GM19438 (cell line): ENCODE measurements around the gene TAGAP.

Experiments
- ATAC-seq: cut with Tn5 transposase; IDR thresholded peaks from one replicate; pipeline ENCODE4 v1.9.1; 2021; ENCODE audit warnings: low read depth; ENCODE audit not compliant: unreplicated experiment

Gene TAGAP

DNA sequence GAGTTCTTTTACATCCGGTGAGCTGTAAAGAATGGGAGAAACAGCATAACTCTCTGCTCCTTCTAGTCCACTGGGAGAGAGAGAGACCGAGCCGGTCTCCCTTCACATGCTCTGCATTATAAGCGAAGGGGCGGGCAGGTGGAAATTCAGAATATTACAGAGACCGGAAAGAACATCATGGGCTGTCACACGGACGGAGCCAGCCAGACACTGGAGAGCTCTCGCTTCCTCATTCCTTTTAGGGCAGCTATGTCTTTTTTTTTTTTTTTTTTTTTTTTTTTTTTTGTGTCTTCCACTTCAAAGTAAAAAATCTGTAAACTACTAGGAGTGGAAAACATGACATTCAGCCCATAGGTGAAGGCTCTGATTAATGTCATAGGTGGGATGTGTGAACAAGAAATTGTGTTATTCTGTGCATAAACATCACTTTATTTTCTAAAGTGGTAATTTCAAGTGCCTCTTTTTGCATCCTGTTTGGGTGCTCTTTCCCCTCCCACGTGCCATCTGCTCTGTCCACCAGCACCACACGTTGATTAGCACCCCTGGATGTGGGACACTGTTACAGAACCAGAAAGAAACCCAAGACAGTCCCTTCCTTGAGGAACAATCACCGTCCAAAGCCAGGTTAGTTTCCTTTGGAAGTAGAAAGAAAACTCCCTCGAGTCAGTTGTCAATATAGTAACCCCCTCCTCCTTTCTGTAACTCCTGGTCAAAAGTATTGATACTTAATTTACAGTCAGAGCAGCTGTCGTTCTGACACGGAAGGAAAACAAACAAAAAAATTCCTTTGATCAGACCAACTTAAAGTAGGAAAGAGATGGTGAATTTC lies at the start of gene TAGAP:
Gene TAGAP (minus strand): TSS at position 93 of the 829 bp plus-strand sequence. CDS start 845 bp downstream, outside the sequence.
- peak; percentile 85 for ATAC-seq

DNA sequence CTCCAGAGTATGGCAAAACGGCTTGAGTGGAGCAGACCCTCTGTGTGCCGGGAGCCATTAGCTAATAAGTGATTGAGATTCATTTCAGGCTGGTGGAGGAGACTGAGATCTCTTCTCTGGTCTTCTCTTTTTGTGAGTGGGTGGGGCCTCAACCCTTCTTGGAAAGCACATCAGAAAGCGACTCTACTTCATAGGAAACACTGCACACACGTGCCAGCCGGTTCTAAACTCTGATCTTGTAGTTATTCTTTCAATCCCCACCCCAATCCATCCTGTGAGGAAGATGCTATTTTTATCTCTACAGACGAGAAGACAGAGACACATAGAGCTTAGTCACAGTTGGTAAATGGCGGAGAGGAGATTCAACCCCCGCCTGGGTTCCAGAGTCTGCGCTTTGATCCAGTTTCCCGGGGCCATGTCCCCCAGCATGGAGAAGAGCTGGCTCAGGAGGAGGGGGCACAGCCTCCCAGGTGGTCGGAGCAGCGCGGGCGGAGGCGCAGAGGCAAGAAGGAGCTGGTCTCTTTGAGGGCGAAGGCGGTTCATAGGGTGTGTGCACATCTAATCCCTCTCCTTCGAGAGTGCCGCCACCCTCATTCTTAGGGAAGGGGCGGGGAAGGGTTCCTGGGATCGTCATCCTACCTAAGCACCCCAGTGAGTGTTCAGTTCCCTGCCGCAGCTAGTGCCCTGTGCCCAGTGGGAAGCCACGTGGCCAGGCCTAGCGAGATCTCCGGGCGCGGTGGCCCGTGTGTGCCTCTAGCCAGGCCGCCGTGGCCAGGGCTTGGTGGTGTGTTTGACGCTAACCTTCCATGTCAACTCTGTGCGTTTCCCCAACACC lies 49.0 kb upstream of the TAGAP start:
- ATAC-seq: no peak

GRCh38 chr6:159092631-159093030 lies 47.8 kb upstream of the TAGAP start:
- no peak for ATAC-seq

DNA sequence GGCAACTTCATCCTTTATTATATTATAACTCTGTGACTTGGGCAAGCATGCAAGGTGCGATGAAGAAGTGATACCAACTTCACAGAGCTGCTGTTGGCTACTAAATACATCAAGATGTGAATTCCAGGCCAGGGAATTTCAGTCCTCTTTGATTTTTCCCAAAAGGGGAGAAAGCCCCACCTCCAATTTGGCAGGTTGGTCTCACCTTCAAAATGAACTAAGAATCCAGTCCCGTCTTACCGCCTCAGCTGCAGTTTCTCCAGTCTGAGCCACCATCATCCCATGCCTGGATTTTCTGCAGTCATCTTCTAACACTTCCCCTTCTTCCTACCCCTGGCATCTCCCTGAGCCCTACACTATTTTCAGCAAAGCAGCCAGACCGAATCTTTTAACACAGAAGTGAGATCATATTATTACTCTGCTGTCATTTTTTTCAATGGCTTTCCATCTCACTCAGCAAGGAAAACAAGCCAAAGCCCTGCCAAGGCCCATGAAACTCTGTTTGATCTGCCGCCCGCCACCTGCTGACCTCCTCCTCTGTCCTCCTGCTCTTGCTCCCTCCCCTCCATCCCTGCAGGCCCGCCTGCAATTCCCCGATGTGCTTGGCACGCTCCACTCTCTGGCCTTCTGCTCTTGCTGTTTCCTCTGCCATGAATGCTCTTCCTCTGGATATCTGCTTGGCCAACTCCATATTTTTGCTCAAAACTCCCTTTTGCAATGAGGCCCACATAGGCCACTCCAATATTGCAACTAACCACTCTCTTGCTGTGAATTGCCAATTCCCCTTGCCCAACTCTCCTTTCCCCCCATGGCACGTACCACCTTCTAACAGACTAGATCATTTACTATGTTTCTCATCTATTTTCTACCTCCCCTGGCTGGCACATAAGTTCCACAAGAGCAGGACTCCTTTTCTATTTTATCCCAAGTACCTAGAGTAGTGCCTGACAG lies 46.0 kb upstream of the TAGAP start:
- no peak for ATAC-seq

GRCh38 chr6:159089909-159090308 lies 45.1 kb upstream of the TAGAP start:
- no peak for ATAC-seq

DNA sequence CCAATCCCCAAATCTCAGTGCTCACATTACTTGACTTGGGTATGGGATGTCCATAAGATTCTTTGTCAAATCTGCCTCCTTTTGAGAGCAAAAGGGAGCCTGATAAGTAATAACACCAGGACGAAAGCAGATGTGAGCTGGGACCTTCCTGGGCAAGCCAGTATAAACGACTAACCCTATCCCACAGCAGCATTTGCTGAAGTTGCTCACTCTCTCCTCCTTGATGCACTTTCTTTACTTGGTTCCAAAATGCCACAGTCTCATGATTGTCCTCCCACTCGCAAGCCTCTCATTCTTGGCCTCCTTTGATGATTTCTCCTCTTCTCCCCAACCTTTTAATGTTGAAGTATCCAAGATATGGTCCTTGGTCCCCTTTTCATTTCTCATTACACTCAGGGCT lies 44.7 kb upstream of the TAGAP start:
- no peak for ATAC-seq

GRCh38 chr6:159086033-159086618 lies 41.3 kb upstream of the TAGAP start:
- no peak for ATAC-seq

- ATAC-seq: no peak
Observed at GRCh38 chr6:159085396-159085895, 40.7 kb upstream of the TAGAP start.

- ATAC-seq: no peak
Observed at GRCh38 chr6:159084493-159085091, 39.8 kb upstream of the TAGAP start.

- no peak for ATAC-seq
Observed at GRCh38 chr6:159083146-159083545, 38.4 kb upstream of the TAGAP start.

GRCh38 chr6:159082039-159082815 lies 37.4 kb upstream of the TAGAP start:
- ATAC-seq: no peak

- ATAC-seq: no peak
Observed at GRCh38 chr6:159080217-159080976, 35.6 kb upstream of the TAGAP start.

- ATAC-seq: no peak
Observed at GRCh38 chr6:159079367-159079766, 34.6 kb upstream of the TAGAP start.

DNA sequence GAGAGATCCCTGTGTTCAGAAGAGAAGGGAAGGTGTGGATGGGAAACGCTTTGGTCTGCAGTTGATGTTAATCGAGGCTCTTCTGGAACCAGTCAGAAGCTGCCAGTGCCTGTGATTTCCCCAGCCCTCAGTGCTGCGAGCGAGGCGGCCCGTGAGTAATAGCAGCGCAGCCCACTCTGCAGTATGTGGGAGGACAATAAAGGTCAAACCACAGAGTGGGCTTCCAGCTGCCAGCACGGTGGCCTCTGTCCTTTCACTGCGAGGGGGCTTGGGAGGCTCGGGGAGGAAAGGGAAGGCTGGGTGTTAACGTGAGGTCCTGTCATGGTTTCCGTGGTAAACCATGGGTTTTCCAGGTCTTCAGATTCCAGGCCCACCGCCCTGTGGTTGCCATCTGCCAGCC lies 32.3 kb upstream of the TAGAP start:
- no peak for ATAC-seq

DNA sequence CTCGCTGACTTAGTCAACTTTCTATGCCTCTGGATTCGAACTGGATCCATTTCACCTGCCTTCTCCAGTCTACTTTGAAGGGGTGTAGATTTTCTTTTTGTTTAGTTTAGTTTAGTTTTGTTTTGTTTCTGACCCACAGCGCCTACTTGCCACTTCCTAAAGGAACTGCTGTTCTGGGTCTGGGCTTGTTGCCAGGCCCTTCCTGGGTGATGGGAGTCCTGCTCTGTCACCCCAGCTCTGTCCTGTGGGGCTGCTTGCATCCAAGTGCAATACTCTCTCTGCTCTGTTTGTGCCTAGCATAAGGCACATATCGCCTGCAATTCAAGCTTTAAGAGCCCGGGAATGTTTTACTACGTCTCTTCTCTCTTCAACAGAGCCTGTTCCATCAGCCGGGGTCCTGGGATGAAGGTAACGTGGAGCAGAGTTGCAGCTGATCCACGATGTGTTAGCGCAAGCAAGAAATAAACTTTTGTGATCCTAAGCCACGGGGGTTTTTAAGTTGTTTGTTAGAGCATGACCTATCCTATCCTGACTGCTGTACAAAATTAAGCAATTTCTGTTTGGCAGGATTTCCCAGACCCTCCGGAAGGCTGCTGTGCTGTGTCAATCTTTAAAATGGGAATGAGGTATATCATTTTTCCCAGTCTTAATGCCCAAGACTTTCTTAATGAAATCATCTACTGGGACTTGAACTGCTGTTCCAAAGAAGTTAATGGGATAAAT lies 30.9 kb upstream of the TAGAP start:
- no peak for ATAC-seq

GRCh38 chr6:159074876-159075275 lies 30.1 kb upstream of the TAGAP start:
- ATAC-seq: no peak

- ATAC-seq: no peak
Observed at GRCh38 chr6:159074120-159074684, 29.4 kb upstream of the TAGAP start.
